GM23338 (cell line): ENCODE results near the gene SEMA4A. TPM values are rescaled to one million over a fixed set of nuclear protein-coding genes. Genes with fewer than 3 reads are reported as not detected.

ENCODE experiments used
- ATAC-seq: fragments of 200-7000 bp; cut with Tn5 transposase; 3 replicates; pipeline ENCODE4 v1.9.1; 2020
- DNase-seq: peaks from one replicate; pipeline ENCODE4 v3.0.0-alpha.2; 2015; ENCODE audit warnings: low spot score
- H2AFZ ChIP-seq: fragments of 200-600 bp; sonication (generic); 2 replicates; pipeline ENCODE4 v1.8.0; 2016; ENCODE audit warnings: antibody characterized with exemption, mild to moderate bottlenecking, moderate library complexity
- H3F3A ChIP-seq: fragments of 200-600 bp; sonication (generic); replicated peaks from 2 replicates; pipeline ENCODE4 v1.8.0; 2017; ENCODE audit warnings: antibody characterized with exemption, mixed run types, low read depth
- H3K27ac ChIP-seq: fragments of 200-600 bp; sonication (generic); 2 replicates; pipeline ENCODE4 v1.6.1; 2016; ENCODE audit warnings: low read depth
- H3K27me3 ChIP-seq: fragments of 200-600 bp; sonication (generic); 2 replicates; pipeline ENCODE4 v1.8.0; 2016; ENCODE audit warnings: mild to moderate bottlenecking, mixed run types, moderate library complexity; ENCODE audit not compliant: insufficient read depth
- H3K36me3 ChIP-seq: fragments of 200-600 bp; sonication (generic); 2 replicates; pipeline ENCODE4 v1.8.0; 2016; ENCODE audit warnings: mild to moderate bottlenecking; ENCODE audit not compliant: insufficient read depth
- H3K4me1 ChIP-seq: fragments of 200-600 bp; sonication (generic); 2 replicates; pipeline ENCODE4 v1.8.0; 2016; ENCODE audit warnings: mild to moderate bottlenecking, moderate library complexity; ENCODE audit not compliant: insufficient read depth
- H3K4me2 ChIP-seq: fragments of 200-600 bp; sonication (generic); 2 replicates; pipeline ENCODE4 v1.7.1; 2017; ENCODE audit warnings: mixed run types
- H3K4me3 ChIP-seq: fragments of 200-600 bp; sonication (generic); 2 replicates; pipeline ENCODE4 v1.6.1; 2016; ENCODE audit warnings: mixed run types
- H3K79me2 ChIP-seq: fragments of 200-600 bp; sonication (generic); replicated peaks from 2 replicates; pipeline ENCODE4 v1.8.0; 2017; ENCODE audit warnings: mild to moderate bottlenecking; ENCODE audit not compliant: insufficient read depth
- H3K9me2 ChIP-seq: fragments of 200-600 bp; sonication (generic); 2 replicates; pipeline ENCODE4 v1.8.0; 2017; ENCODE audit not compliant: insufficient read depth
- H4K20me1 ChIP-seq: fragments of 200-600 bp; sonication (generic); replicated peaks from 2 replicates; pipeline ENCODE4 v1.8.0; 2017; ENCODE audit warnings: mild to moderate bottlenecking; ENCODE audit not compliant: insufficient read depth
- H3K27ac Mint-ChIP-seq: 2 replicates; pipeline ENCODE4 v1.8.0; 2020; ENCODE audit warnings: inconsistent platforms, mild to moderate bottlenecking, moderate library complexity, mixed read lengths
- H3K27me3 Mint-ChIP-seq: 3 replicates; pipeline ENCODE4 v1.8.0; 2022; ENCODE audit warnings: low read depth, mild to moderate bottlenecking, moderate library complexity, mixed read lengths, inconsistent platforms; ENCODE audit not compliant: insufficient read depth, poor library complexity
- H3K36me3 Mint-ChIP-seq: 3 replicates; pipeline ENCODE4 v1.8.0; 2021; ENCODE audit warnings: low read depth, mild to moderate bottlenecking, inconsistent platforms, moderate library complexity, mixed read lengths
- H3K4me1 Mint-ChIP-seq: 3 replicates; pipeline ENCODE4 v1.8.0; 2020; ENCODE audit warnings: mild to moderate bottlenecking, inconsistent platforms, mixed read lengths
- H3K4me3 Mint-ChIP-seq: 3 replicates; pipeline ENCODE4 v1.8.0; 2021; ENCODE audit warnings: moderate library complexity, mild to moderate bottlenecking, inconsistent platforms, mixed read lengths
- H3K9me3 Mint-ChIP-seq: 3 replicates; pipeline ENCODE4 v1.8.0; 2020; ENCODE audit warnings: moderate library complexity, mild to moderate bottlenecking, inconsistent platforms, mixed read lengths
- CREB1 ChIP-seq: fragments of 250-450 bp; sonication (Bioruptor Pico); IDR thresholded peaks from 2 replicates; pipeline ENCODE4 v1.5.0; 2020; ENCODE audit warnings: low read depth, mild to moderate bottlenecking, moderate library complexity
- CTCF ChIP-seq, 2 experiments: fragments of 200-600 bp in 1 of 2; sonication (generic) in 1 of 2; conservative IDR thresholded peaks; 2 replicates each; pipeline versions ENCODE4 v1.5.1 to v1.6.1; 2016 to 2017; ENCODE audit warnings: antibody characterized with exemption in 2 of 2, low read depth in 2 of 2, mild to moderate bottlenecking in 2 of 2, moderate library complexity in 1 of 2
- ETS1 ChIP-seq: IDR thresholded peaks from 2 replicates; pipeline ENCODE4 v1.6.1; 2016; ENCODE audit warnings: antibody characterized with exemption
- EZH2 ChIP-seq: fragments of 200-600 bp; sonication (generic); IDR thresholded peaks from one replicate; pipeline ENCODE4 v1.8.0; 2017; ENCODE audit warnings: antibody characterized with exemption, mild to moderate bottlenecking, low read depth; ENCODE audit not compliant: unreplicated experiment
- EZH2phosphoT487 ChIP-seq: fragments of 200-600 bp; sonication (generic); IDR thresholded peaks from one replicate; pipeline ENCODE4 v1.8.1; 2018; ENCODE audit warnings: antibody characterized with exemption; ENCODE audit not compliant: unreplicated experiment
- JUNB ChIP-seq: IDR thresholded peaks from one replicate; pipeline ENCODE4 v1.6.1; 2016; ENCODE audit warnings: antibody characterized with exemption; ENCODE audit not compliant: unreplicated experiment
- NANOG ChIP-seq: IDR thresholded peaks from 2 replicates; pipeline ENCODE4 v1.6.1; 2016; ENCODE audit warnings: antibody characterized with exemption, borderline replicate concordance
- REST ChIP-seq: IDR thresholded peaks from one replicate; pipeline ENCODE4 v1.6.1; 2018; ENCODE audit warnings: antibody characterized with exemption; ENCODE audit not compliant: unreplicated experiment
- STAT1 ChIP-seq: IDR thresholded peaks from one replicate; pipeline ENCODE4 v1.6.1; 2016; ENCODE audit warnings: antibody characterized with exemption; ENCODE audit not compliant: unreplicated experiment
- ZNF114 ChIP-seq: fragments of 250-450 bp; sonication (Bioruptor Pico); IDR thresholded peaks from 2 replicates; pipeline ENCODE4 v1.5.0; 2020; ENCODE audit warnings: mild to moderate bottlenecking, moderate library complexity
- ZNF331 ChIP-seq: fragments of 250-450 bp; sonication (Bioruptor Pico); IDR thresholded peaks from 2 replicates; pipeline ENCODE4 v1.5.0; 2020; ENCODE audit warnings: low read depth, mild to moderate bottlenecking, moderate library complexity
- ZNF462 ChIP-seq: fragments of 250-450 bp; sonication (Bioruptor Pico); IDR thresholded peaks from 2 replicates; pipeline ENCODE4 v1.5.0; 2020; ENCODE audit warnings: mild to moderate bottlenecking, moderate library complexity
- polyA plus RNA-seq: library from polyadenylated mRNA; unstranded; fragments of >200 nt; fragmentation: Nextera tagmentation; extraction: Ambion mirVana; gene quantifications from 2 replicates; pipeline ENCODE4 v1.2.1, GENCODE V29; 2016
- total RNA-seq: library from RNA; depleted of rRNA; stranded (reverse); fragments of >200 nt; shearing (Covaris generic); gene quantifications from 2 replicates; pipeline ENCODE4 v1.2.3, GENCODE V29; 2014

The SEMA4A gene
- total and polyA plus RNA-seq, 2 experiments from 2014 or later, result 5.5 to 20.2 TPM

- H3K4me3 Mint-ChIP-seq, result no peak overlapping the region
Measured at GRCh38 chr1:156120318-156120717, 33.1 kb upstream of the SEMA4A start.

More at GRCh38 chr1:156120318-156120717, 33.1 kb upstream of the SEMA4A start:
- peaks cover 63% of the 10 kb centered on the region for H3K4me1 Mint-ChIP-seq
- Histone ChIP-seq H3K36me3 (no peaks in the 10 kb centered on the region), H3K4me3 (no peak overlapping the region), H3K9me2 (no peaks in the 10 kb centered on the region), H3K4me2 (no peak overlapping the region), H3K4me1 (peaks cover 41% of the 10 kb centered on the region), H2AFZ (no peak overlapping the region), H3K27me3 (peaks cover 5% of the 10 kb centered on the region; the same call in 1 of the 2 replicates), H3K79me2 (peaks cover 33% of the 10 kb centered on the region), H4K20me1 (no peaks in the 10 kb centered on the region; the same call in 1 of the 2 replicates), H3F3A (0 out of 2 replicates have a peak, but pooled peaks cover 8% of the 10 kb centered on the region), H3K27ac (no peak overlapping the region)
- H3K36me3 Mint-ChIP-seq, result no peaks in the 10 kb centered on the region; the same call in 2 of the 3 replicates
- DNase-seq, result no peak
- peaks cover 44% of the 10 kb centered on the region for H3K27me3 Mint-ChIP-seq
- no peak for TF ChIP-seq CTCF (conservative IDR thresholded peaks at IDR 0.05; ENCODE audit: low read depth in 2 of 2)
- TF ChIP-seq NANOG, result no peak
- no peak for TF ChIP-seq ZNF114
- TF ChIP-seq ETS1, result no peak
- TF ChIP-seq REST, result no peak
- TF ChIP-seq EZH2, result no peak
- no peak for TF ChIP-seq ZNF462 (CRISPR knock-in tag)
- TF ChIP-seq ZNF331 (CRISPR knock-in tag), result no peak
- no peak for TF ChIP-seq CREB1
- TF ChIP-seq EZH2phosphoT487, result no peak
- no peak for TF ChIP-seq JUNB
- TF ChIP-seq STAT1, result no peak
- no peak overlapping the region for H3K27ac Mint-ChIP-seq
- no peaks in the 10 kb centered on the region; the same call in 2 of the 3 replicates for H3K9me3 Mint-ChIP-seq
- ATAC-seq, result no peak
